SU-DHL-6 (cell line): ENCODE results near the gene EXOC5.

Experiments
- H2AFZ ChIP-seq: fragments of 200-600 bp; sonication (generic); 2 replicates; pipeline ENCODE4 v1.6.1; 2014; ENCODE audit warnings: low read depth, mild to moderate bottlenecking, moderate library complexity, mixed read lengths, antibody characterized with exemption, low read length; ENCODE audit not compliant: severe bottlenecking
- H3F3A ChIP-seq: fragments of 200-600 bp; shearing (Covaris generic); 2 replicates; pipeline ENCODE4 v1.6.0; 2016; ENCODE audit warnings: antibody characterized with exemption, mild to moderate bottlenecking; ENCODE audit not compliant: insufficient read depth
- H3K27ac ChIP-seq: fragments of 200-600 bp; sonication (generic); 2 replicates; pipeline ENCODE4 v1.5.1; 2016; ENCODE audit warnings: low read depth, mild to moderate bottlenecking, low read length, moderate library complexity, mixed read lengths
- H3K27me3 ChIP-seq: fragments of 200-600 bp; sonication (generic), shearing (Covaris generic); 2 replicates; pipeline ENCODE4 v1.6.0; 2014; ENCODE audit warnings: mild to moderate bottlenecking, low read length
- H3K36me3 ChIP-seq: fragments of 200-600 bp; sonication (generic); 2 replicates; pipeline ENCODE4 v1.6.1; 2014; ENCODE audit warnings: mild to moderate bottlenecking, low read length, mixed read lengths
- H3K4me2 ChIP-seq: fragments of 300-600, 200-600 bp; shearing (Covaris generic), sonication (generic); 2 replicates; pipeline ENCODE4 v1.6.0; 2014; ENCODE audit warnings: low read length, low read depth, mild to moderate bottlenecking; ENCODE audit not compliant: poor library complexity, severe bottlenecking
- H3K4me3 ChIP-seq: fragments of 200-600 bp; sonication (generic); 2 replicates; pipeline ENCODE4 v1.5.1; 2014; ENCODE audit warnings: antibody characterized with exemption, low read length, mild to moderate bottlenecking, mixed read lengths; ENCODE audit not compliant: insufficient read depth, poor library complexity, severe bottlenecking
- H3K79me2 ChIP-seq: fragments of 200-600 bp; sonication (generic); 2 replicates; pipeline ENCODE4 v1.6.1; 2014; ENCODE audit warnings: mild to moderate bottlenecking, low read length, moderate library complexity; ENCODE audit not compliant: insufficient read depth
- H3K9ac ChIP-seq: fragments of 200-600 bp; sonication (generic); 2 replicates; pipeline ENCODE4 v1.7.0; 2014; ENCODE audit warnings: mild to moderate bottlenecking, low read length
- H3K9me2 ChIP-seq: fragments of 200-600 bp; sonication (generic); replicated peaks from 2 replicates; pipeline ENCODE4 v1.6.1; 2014; ENCODE audit warnings: low read length; ENCODE audit not compliant: insufficient read depth
- H3K9me3 ChIP-seq: fragments of 200-600 bp; sonication (generic); 2 replicates; pipeline ENCODE4 v1.6.1; 2014; ENCODE audit warnings: low read length, mixed read lengths; ENCODE audit not compliant: insufficient read depth
- H4K20me1 ChIP-seq: fragments of 200-600 bp; sonication (generic); 2 replicates; pipeline ENCODE4 v1.6.1; 2014; ENCODE audit warnings: low read depth, mild to moderate bottlenecking, antibody characterized with exemption, low read length, moderate library complexity, mixed read lengths
- EZH2phosphoT487 ChIP-seq: fragments of 200-600 bp; sonication (generic), shearing (Covaris generic); conservative IDR thresholded peaks from 2 replicates; pipeline ENCODE4 v1.6.1; 2018; ENCODE audit warnings: mild to moderate bottlenecking, antibody characterized with exemption, low read length, moderate library complexity, mixed read lengths
- TF ChIP-seq, protein P1 (sequence below): fragments of 200-600 bp; sonication (generic); IDR thresholded peaks from one replicate; pipeline ENCODE4 v1.5.1; 2017; ENCODE audit warnings: antibody characterized with exemption, mild to moderate bottlenecking, low read length, moderate library complexity; ENCODE audit not compliant: insufficient read depth, poor library complexity, severe bottlenecking

Gene EXOC5

DNA sequence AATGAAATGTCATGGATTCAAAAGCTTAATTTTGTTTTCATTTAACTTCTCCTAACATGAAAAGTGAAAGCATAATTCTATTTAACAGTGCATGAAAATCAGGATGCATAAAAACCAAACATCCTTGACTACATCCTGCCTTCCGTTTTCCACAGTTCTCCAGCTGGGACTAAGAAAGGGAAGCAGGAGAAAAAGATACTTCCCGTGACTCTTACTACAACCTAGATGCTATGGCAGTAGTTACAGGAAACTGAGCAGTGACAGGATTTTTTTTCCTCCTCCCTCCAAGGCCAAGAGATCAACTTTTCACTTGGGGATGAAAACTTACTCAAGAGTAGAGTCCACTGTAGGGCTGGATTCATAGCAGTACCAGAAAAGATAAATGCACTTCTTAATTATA, 2.6 kb downstream of the EXOC5 start:
- Histone ChIP-seq H3K27ac (no peak overlapping the region), H2AFZ (no peak overlapping the region), H3K4me2 (peak overlapping the region; percentile 98), H3K9ac (no peak overlapping the region), H3K9me3 (no peaks in the 10 kb centered on the region), H3K27me3 (no peaks in the 10 kb centered on the region), H3K36me3 (no peaks in the 10 kb centered on the region), H3K9me2 (no peaks in the 10 kb centered on the region), H3K4me3 (no peak overlapping the region), H4K20me1 (peaks cover 4% of the 10 kb centered on the region; the same call in 1 of the 2 replicates), H3K79me2 (peaks cover 91% of the 10 kb centered on the region), H3F3A (peaks cover 22% of the 10 kb centered on the region)
- TF ChIP-seq, protein P1, sequence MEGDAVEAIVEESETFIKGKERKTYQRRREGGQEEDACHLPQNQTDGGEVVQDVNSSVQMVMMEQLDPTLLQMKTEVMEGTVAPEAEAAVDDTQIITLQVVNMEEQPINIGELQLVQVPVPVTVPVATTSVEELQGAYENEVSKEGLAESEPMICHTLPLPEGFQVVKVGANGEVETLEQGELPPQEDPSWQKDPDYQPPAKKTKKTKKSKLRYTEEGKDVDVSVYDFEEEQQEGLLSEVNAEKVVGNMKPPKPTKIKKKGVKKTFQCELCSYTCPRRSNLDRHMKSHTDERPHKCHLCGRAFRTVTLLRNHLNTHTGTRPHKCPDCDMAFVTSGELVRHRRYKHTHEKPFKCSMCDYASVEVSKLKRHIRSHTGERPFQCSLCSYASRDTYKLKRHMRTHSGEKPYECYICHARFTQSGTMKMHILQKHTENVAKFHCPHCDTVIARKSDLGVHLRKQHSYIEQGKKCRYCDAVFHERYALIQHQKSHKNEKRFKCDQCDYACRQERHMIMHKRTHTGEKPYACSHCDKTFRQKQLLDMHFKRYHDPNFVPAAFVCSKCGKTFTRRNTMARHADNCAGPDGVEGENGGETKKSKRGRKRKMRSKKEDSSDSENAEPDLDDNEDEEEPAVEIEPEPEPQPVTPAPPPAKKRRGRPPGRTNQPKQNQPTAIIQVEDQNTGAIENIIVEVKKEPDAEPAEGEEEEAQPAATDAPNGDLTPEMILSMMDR, result no peak
- TF ChIP-seq EZH2phosphoT487, result no peak

DNA sequence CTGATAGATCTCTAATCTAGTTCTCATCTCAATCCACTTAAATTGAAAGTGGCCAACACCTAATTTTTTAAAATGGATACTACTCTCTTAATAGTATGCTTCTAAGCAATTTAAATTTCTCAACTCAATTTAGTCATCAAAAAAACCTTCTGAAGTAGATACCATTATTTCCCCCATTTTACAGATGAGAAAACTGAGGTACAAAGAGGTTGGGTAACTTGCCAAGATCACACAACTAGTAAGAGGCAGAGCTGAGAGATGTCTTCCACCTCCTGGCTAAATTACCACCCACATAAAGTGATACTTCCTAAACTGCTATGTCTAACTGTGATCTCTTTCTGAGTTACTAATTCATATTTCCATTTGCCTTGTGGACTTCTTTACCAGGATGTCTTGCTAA, 6.6 kb downstream of the EXOC5 start:
- no peaks in the 10 kb centered on the region for H3K9me2 ChIP-seq
- H3K27me3 ChIP-seq, result no peaks in the 10 kb centered on the region
- H3K36me3 ChIP-seq, result peaks cover 4% of the 10 kb centered on the region; the same call in 1 of the 2 replicates
- peaks cover 87% of the 10 kb centered on the region for H3K79me2 ChIP-seq
- TF ChIP-seq, protein P1, result no peak
- no peak for TF ChIP-seq EZH2phosphoT487
- H4K20me1 ChIP-seq, result peaks cover 4% of the 10 kb centered on the region
- H2AFZ ChIP-seq, result no peak overlapping the region
- H3F3A ChIP-seq, result peaks cover 4% of the 10 kb centered on the region; the same call in 1 of the 2 replicates
- no peak overlapping the region for H3K4me3 ChIP-seq
- no peak overlapping the region for H3K9ac ChIP-seq
- peaks cover 4% of the 10 kb centered on the region; the same call in 1 of the 2 replicates for H3K9me3 ChIP-seq
- H3K27ac ChIP-seq, result no peak overlapping the region
- no peak overlapping the region for H3K4me2 ChIP-seq

DNA sequence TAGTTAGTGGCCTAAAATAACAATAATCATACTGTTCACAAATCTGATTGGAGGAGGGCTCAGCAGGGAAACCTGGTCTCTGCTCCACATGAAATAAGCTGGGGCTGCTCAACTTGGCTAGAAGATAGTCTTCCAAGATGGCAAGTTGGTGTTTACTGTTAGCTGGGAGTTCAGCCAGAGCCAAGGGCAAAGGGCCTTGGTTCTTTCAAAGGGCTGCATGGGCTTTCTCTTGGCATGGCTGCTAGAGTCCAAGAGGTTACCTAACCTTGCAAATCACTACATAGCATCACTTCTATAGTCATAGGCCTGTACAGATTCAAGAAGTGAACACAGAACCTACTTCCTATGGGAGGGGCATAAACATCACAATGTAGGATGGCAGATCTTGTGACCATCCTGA, 7.1 kb downstream of the EXOC5 start:
- TF ChIP-seq EZH2phosphoT487, result no peak
- TF ChIP-seq, protein P1, result no peak
- Histone ChIP-seq H3K79me2 (peaks cover 87% of the 10 kb centered on the region), H3K9me3 (peaks cover 4% of the 10 kb centered on the region; the same call in 1 of the 2 replicates), H2AFZ (no peak overlapping the region), H3F3A (no peaks in the 10 kb centered on the region; the same call in 1 of the 2 replicates), H4K20me1 (peaks cover 4% of the 10 kb centered on the region), H3K27ac (no peak overlapping the region), H3K9ac (no peak overlapping the region), H3K4me2 (no peak overlapping the region), H3K4me3 (no peak overlapping the region), H3K36me3 (peaks cover 4% of the 10 kb centered on the region; the same call in 1 of the 2 replicates), H3K9me2 (no peaks in the 10 kb centered on the region), H3K27me3 (no peaks in the 10 kb centered on the region)
